Stimulated activated CD4-positive, alpha-beta T cell treated with anti-CD3 and anti-CD28 coated beads, TNF-alpha, amount 100 ng/mL, for 24 hours (primary cell): ENCODE data around the gene CLDND1.
A peak's percentile ranks its signal among the peaks of the same experiment; 100 is the strongest.
"Not testable (repeated sequence)": the region's sequence is repeated elsewhere in the genome, so short reads cannot be mapped to it uniquely, and the experiment has no call there.

ENCODE experiments used
- DNase-seq, 3 experiments: peaks; one replicate each; pipeline ENCODE4 v3.0.0-alpha.2; 2020; ENCODE audit warnings: low read depth in 3 of 3

The CLDND1 gene

GRCh38 chr3:98522544-98523281, at the start of gene CLDND1:
Gene CLDND1, minus strand, starts transcription at chr3:98522902. Its CDS starts 1,478 bp downstream, at chr3:98521424.
- DNase-seq = peak; percentile 89 to 94 (median 90)

GRCh38 chr3:98568402-98568801, 45.7 kb upstream of the CLDND1 start:
- no peak for DNase-seq

GRCh38 chr3:98567666-98568270, 45.1 kb upstream of the CLDND1 start:
- no peak for DNase-seq

DNA sequence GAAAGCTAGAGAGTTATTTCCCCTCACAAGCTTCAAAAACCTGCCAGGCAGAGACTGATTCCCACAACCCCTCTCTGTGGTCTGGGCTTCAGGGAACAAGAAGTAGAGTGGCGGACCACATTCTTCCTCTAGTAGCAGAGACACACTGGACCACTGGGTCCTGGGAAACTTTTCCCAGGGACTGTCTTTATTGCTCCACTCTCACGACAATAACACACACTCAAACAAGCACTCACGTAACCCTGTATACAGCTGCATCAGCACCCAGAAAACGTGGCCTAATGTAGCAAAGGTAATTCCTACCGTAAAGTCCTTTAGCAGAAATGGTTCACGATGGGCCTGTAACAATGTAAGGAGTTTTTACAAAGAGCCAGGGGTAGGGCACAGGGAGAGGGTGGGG, 43.1 kb upstream of the CLDND1 start:
- DNase-seq = no peak

DNA sequence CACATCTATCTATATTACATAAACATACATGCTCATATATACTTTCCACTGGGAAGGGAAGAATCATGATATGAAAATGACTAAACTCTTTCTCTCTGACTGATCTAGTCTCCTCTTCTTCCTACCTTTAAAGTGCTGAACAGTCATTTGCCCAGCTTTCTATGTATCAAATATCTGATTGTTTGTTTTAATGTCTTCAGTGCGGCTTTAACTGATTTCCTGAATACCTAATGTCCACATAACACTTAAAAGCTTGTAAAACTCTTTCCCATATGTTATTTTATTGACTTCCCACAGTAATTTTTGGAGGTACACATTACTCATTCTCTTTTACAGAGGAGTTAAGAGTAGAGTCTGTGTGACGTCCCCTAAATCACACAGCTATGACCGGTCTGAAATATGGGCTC, 42.5 kb upstream of the CLDND1 start:
- DNase-seq = no peak

DNA sequence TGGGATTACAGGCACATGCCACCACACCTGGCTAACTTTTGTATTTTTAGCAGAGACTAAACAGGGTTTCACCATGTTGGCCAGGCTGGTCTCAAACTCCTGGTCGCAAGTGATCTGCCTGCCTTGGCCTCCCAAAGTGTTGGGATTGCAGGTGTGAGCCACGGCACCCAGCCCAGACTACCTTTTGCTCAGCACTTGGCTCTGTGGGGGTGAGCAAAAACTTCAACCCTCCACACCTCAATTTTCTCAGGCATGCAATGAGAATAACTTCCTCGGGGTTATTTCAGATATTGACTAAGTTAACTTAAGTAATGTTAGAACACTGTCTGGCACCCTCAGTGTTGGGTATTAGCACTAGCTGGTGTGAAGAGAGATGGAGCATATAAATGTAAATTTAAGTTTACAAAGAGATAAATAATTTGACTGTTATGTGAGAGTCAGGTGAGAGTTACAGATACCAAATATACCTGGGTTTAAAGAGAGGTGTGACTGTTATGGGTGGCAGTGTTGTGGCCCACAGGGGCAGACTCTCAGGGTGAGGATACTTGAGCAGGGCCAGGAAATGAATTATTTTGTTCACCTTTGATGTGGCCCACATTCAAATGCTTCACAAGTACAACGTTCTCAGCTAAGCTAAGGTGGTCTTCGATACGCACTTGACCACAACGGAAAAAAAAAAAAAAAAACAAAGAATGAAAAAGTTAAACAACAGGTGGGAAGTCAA, 41.7 kb upstream of the CLDND1 start:
- DNase-seq = no peak

- no peak for DNase-seq
These were observed 41.1 kb upstream of the CLDND1 start for GRCh38 chr3:98563661-98564281.

DNA sequence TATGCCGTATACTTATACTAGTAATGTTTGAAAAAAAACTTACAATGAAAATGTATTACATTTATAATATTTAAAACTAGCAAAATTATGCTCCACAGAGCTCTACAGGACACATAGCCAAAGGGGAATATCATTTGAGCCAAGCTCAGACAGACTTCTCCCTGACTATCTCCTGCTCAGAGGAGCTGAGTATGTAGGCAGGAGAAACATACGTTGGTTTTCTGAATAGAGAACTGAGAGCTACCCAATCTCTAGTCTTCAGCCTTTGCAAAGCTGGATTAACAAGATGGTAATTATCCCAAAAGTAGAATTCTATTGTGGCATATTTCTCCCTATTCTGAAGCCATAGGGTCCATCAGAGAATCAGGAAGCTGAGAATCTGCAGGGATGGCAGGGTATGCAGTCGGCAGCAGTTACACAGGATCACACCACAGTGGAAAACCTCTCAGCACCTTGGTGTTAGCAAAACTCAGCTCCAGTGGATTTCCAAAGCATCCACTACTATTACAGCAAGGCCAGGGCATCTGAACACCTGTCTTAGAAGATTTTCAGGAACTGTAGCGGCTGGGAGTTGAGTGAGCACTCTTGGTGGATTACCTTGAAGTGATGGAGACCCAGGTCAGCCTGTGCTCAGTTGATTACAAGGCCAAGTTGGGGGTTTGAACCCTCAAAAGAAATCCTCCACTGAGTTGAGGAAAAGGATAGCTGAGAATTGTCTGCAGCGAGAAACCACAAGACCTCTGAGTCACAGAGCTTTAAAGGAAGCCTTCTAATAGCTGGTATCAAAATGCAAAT, 39.2 kb upstream of the CLDND1 start:
- DNase-seq = no peak

DNA sequence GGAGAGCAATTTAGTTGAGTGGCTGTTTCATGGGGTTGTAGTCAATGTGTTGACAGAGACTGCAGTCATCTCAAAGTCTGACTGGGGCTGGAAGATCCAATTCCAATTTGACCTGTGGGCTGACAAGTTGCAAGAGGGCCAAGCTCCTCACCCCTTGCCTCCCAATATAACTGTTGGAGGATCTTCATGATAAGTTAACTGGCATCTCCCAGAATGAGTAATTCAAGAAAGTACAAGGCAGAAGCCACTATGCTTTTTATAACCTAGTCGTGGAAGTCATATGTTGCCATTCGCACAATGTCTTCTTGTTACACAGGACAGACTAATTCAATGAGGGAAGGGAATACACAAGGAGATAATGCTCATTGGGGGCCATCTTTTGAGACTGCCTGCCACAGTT, 38.2 kb upstream of the CLDND1 start:
- no peak for DNase-seq

DNA sequence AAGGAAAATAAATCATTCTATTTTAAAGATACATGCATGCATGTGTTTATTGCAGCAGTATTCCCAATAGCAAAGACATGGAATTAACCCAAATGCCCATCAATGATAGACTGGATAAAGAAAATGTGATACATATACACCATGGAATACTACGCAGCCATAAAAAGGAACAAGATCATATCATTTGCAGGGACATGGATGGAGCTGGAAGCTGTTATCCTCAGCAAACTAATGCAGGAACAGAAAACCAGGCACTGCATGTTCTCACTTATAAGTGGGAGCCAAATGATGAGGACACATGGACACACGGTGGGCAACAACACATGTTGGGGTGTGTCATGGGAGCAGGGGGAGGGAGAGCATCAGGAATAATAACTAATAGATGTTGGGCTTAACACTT, 37.1 kb upstream of the CLDND1 start:
- not testable (repeated sequence) for DNase-seq

DNA sequence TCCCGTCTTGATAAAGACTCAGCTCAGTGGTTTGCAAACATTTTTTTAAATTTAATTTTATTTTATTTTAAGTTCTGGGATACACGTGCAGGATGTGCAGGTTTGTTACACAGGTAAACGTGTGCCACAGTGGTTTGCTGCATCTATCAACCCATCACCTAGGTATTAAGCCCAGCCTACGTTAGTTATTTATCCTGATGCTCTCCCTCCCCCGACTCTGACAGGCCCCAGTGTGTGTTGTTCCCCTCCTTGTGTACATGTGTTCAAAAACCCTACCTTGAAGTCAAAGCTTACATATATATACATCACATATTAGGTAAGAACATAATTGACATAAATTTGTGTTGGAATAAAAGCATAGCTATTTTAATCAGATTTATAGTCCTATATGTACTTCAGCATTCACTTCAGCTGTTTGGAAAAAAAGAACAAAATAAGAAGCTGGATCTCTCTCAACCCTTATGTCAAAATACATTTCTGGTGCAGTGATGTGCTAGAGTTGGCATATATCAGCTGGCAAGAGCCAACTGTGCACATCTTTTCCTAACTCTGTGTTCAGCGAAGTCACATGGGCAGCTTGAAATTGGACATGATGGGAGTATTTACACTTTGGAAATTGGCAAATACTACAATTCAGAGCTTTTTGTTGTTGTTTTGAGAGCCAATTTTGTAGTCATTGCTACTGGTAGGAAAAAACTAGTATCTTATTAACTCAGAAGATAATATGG, 35.6 kb upstream of the CLDND1 start:
- no peak for DNase-seq

GRCh38 chr3:98557324-98558010, 34.8 kb upstream of the CLDND1 start:
- DNase-seq = peak; percentile 22 to 57 (median 42)

DNA sequence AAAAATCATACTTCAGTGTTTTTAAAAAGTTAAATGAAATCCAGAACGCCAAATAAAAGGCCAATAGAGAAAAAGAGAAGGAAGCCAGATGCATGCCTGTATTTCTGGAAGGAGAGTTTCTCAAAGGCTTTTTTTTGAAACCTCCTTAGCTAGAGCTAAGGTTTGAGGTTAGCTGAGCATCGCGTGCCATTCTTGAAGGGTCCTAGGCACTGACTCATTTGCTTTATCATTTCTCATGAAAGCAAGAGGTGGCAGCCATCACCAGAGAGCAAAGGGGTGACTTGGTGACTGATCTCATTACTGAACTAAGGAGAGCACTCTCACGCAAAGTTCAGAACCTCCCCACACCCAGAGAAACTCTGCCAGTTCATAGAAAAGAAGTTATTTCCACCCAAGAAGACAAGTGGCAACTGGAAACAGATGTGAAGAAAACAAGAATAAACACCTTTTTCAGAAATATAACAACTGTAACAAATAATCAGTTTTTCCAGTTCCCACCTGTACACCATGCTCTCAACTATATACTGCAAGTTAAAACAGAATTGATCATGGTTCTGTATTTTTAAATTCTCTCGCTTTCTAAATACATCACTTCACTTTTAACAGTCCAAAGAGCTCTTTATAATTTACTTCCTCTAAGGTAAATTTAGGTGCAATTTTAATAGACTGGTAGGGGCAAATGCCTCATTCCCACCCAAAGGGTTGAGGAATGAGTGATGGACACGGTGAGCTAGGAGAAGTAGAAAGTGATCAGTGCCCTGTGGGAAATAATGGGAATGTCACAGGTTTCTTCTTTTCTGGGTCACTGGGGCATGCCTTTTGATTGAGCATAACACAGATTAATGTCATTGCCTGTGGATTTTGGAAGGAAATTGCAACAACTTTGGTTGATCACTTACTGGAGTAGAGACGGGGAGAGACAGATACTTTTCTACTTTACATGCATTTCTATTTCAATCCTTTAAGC, 33.7 kb upstream of the CLDND1 start:
- peak; percentile 36 to 71 (median 67) for DNase-seq

DNA sequence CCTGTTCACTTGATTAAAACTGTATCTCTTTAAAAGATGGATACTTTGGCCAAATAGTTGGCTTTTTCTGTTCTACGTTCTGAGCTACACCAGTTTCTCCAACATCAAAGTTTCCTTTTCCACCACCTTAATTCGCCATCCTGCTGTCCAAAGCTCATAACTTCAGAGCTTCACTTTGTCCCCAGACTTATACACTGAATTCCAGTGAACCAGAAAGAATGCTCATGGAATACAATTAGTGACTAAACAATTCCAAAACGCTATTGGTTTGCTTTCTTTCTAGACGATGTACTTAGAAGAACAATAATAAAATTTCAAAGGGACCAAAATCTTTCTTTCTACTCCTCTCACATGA, 32.3 kb upstream of the CLDND1 start:
- DNase-seq = no peak

GRCh38 chr3:98554580-98554979, 31.9 kb upstream of the CLDND1 start:
- no peak for DNase-seq

GRCh38 chr3:98553753-98554152, 31.1 kb upstream of the CLDND1 start:
- no peak for DNase-seq

- no peak for DNase-seq
These were observed 30.4 kb upstream of the CLDND1 start for GRCh38 chr3:98553021-98553563.

DNA sequence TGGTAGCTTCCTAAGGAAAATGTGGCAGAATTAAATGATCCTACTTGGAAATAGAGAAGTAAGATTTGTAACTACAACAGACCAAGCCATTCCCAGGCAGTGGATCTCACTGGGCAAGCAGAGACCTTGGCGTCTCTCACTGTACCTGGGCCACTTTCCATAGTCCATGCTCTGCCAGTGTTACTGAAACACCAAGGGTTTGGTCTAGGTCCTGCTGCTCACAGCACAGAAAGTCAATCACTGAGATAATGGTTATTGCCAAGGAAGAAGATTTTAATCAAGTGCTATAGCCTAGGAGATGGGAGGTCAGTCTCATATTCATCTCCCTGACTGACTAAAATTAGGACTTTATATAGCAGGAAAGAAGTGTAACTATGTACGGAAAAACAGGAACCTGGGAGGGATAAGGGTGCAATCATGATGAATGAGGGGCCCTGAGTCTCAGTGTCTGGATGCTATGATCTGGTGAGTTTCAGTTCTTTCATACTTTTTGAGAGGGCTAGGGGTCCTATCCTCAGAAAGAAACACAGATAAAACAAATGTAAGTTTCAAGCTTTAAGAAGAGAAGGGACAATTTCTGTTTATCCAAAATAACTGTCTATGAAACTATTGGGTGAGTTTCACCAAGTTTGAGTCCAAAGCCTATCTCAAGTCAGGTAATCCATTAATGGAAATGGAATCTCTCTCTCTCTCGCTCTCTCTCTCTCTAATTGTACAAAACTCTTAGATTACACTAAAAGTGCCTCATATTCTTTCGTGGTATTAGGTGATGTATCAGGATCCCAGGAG, 29.7 kb upstream of the CLDND1 start:
- no peak for DNase-seq
